ES-I3 (cell line): ENCODE measurements around the gene P3H3.

Experiments
- H3K36me3 ChIP-seq: 2 replicates; pipeline ENCODE4 v1.6.1; 2013; ENCODE audit warnings: mild to moderate bottlenecking, low read length, control low read depth, moderate library complexity; ENCODE audit not compliant: insufficient read depth
- H3K4me1 ChIP-seq: 2 replicates; pipeline ENCODE4 v1.6.1; 2013; ENCODE audit warnings: mild to moderate bottlenecking, control low read depth, low read length; ENCODE audit not compliant: insufficient read depth
- H3K9ac ChIP-seq: 2 replicates; pipeline ENCODE4 v1.6.1; 2013; ENCODE audit warnings: low read depth, mild to moderate bottlenecking, low read length, moderate library complexity
- H3K9me3 ChIP-seq: 2 replicates; pipeline ENCODE4 v1.6.1; 2013; ENCODE audit warnings: mild to moderate bottlenecking, low read length, moderate library complexity; ENCODE audit not compliant: control insufficient read depth, insufficient read depth

P3H3 gene

GRCh38 chr12:6818222-6818621 lies 10.0 kb upstream of the P3H3 start:
- Histone ChIP-seq H3K9me3 (no peaks in the 10 kb centered on the region), H3K4me1 (peaks cover 25% of the 10 kb centered on the region), H3K9ac (0 out of 2 replicates have a peak overlapping the region, but pooled peaks have one; percentile 3)

GRCh38 chr12:6818645-6819044 lies 9.6 kb upstream of the P3H3 start:
- Histone ChIP-seq H3K36me3 (no peaks in the 10 kb centered on the region), H3K9ac (0 out of 2 replicates have a peak overlapping the region, but pooled peaks have one; percentile 3), H3K9me3 (no peaks in the 10 kb centered on the region), H3K4me1 (peaks cover 25% of the 10 kb centered on the region)

More at GRCh38 chr12:6818222-6818621, 10.0 kb upstream of the P3H3 start:
- no peaks in the 10 kb centered on the region for H3K36me3 ChIP-seq

GRCh38 chr12:6819106-6820030 lies 8.8 kb upstream of the P3H3 start:
- H3K4me1 ChIP-seq: peaks cover 25% of the 10 kb centered on the region
- no peaks in the 10 kb centered on the region for H3K36me3 ChIP-seq
- H3K9me3 ChIP-seq: no peaks in the 10 kb centered on the region
- H3K9ac ChIP-seq: no peak overlapping the region

- H3K9ac ChIP-seq: no peak overlapping the region
- no peaks in the 10 kb centered on the region for H3K36me3 ChIP-seq
- H3K4me1 ChIP-seq: peaks cover 28% of the 10 kb centered on the region
- no peaks in the 10 kb centered on the region for H3K9me3 ChIP-seq
Measured at GRCh38 chr12:6820166-6820565, 8.0 kb upstream of the P3H3 start.

GRCh38 chr12:6821591-6822425 lies 6.4 kb upstream of the P3H3 start, which contains the start of gene GPR162:
TSS of gene GPR162 (plus strand) at chr12:6821821. CDS start at chr12:6823899, 2,078 bp downstream.
- H3K9ac ChIP-seq: peak within 1 kb of the TSS; percentile 64
- H3K9me3 ChIP-seq: no peaks in the 10 kb centered on the region
- H3K4me1 ChIP-seq: peaks cover 29% of the 10 kb centered on the region
- H3K36me3 ChIP-seq: no peaks in the 10 kb centered on the region

- Histone ChIP-seq H3K36me3 (no peaks in the 10 kb centered on the region), H3K9ac (peak overlapping the region; percentile 64; the same call in 1 of the 2 replicates), H3K4me1 (peaks cover 34% of the 10 kb centered on the region), H3K9me3 (no peaks in the 10 kb centered on the region)
Measured at GRCh38 chr12:6822426-6823135, 5.6 kb upstream of the P3H3 start.

GRCh38 chr12:6823182-6824084 lies 4.8 kb upstream of the P3H3 start:
- Histone ChIP-seq H3K4me1 (peaks cover 27% of the 10 kb centered on the region), H3K36me3 (no peaks in the 10 kb centered on the region), H3K9ac (no peak overlapping the region), H3K9me3 (no peaks in the 10 kb centered on the region)

GRCh38 chr12:6824085-6824775 lies 4.0 kb upstream of the P3H3 start:
- H3K4me1 ChIP-seq: peaks cover 26% of the 10 kb centered on the region
- no peaks in the 10 kb centered on the region for H3K36me3 ChIP-seq
- no peak overlapping the region for H3K9ac ChIP-seq
- H3K9me3 ChIP-seq: no peaks in the 10 kb centered on the region

GRCh38 chr12:6824901-6825381 lies 3.3 kb upstream of the P3H3 start:
- Histone ChIP-seq H3K9me3 (no peaks in the 10 kb centered on the region), H3K36me3 (no peaks in the 10 kb centered on the region), H3K9ac (peak overlapping the region; percentile 37), H3K4me1 (peaks cover 19% of the 10 kb centered on the region)

- Histone ChIP-seq H3K4me1 (peaks cover 13% of the 10 kb centered on the region), H3K36me3 (no peaks in the 10 kb centered on the region), H3K9ac (peak overlapping the region; percentile 37), H3K9me3 (no peaks in the 10 kb centered on the region)
Measured at GRCh38 chr12:6825398-6826124, 2.6 kb upstream of the P3H3 start.

GRCh38 chr12:6826125-6826733 lies 2.0 kb upstream of the P3H3 start:
- Histone ChIP-seq H3K36me3 (no peaks in the 10 kb centered on the region), H3K9ac (no peak overlapping the region), H3K4me1 (peaks cover 9% of the 10 kb centered on the region), H3K9me3 (no peaks in the 10 kb centered on the region)
